Endothelial cell (in vitro differentiated cells): ENCODE results near the gene SYNGR1. TPM values are rescaled to one million over a fixed set of nuclear protein-coding genes. Genes with fewer than 3 reads are reported as not detected.

Experiments
- DNase-seq: peaks from one replicate; pipeline ENCODE4 v3.0.0; 2021; ENCODE audit warnings: low spot score
- H3K27ac Mint-ChIP-seq: one replicate; pipeline ENCODE4 v1.8.0; 2021; ENCODE audit warnings: mixed read lengths, inconsistent platforms; ENCODE audit not compliant: unreplicated experiment
- H3K27me3 Mint-ChIP-seq: one replicate; pipeline ENCODE4 v1.8.0; 2021; ENCODE audit warnings: mild to moderate bottlenecking, moderate library complexity, mixed read lengths, inconsistent platforms; ENCODE audit not compliant: unreplicated experiment
- H3K36me3 Mint-ChIP-seq: one replicate; pipeline ENCODE4 v1.8.0; 2021; ENCODE audit warnings: mild to moderate bottlenecking, low read depth, mixed read lengths, inconsistent platforms; ENCODE audit not compliant: unreplicated experiment
- H3K4me1 Mint-ChIP-seq: one replicate; pipeline ENCODE4 v1.8.0; 2021; ENCODE audit warnings: mild to moderate bottlenecking, mixed read lengths, inconsistent platforms; ENCODE audit not compliant: unreplicated experiment
- H3K4me3 Mint-ChIP-seq: one replicate; pipeline ENCODE4 v1.8.0; 2021; ENCODE audit warnings: mild to moderate bottlenecking, mixed read lengths, inconsistent platforms; ENCODE audit not compliant: unreplicated experiment
- H3K9me3 Mint-ChIP-seq: one replicate; pipeline ENCODE4 v1.8.0; 2021; ENCODE audit warnings: mixed read lengths, inconsistent platforms; ENCODE audit not compliant: unreplicated experiment
- total RNA-seq: library from RNA; stranded (reverse); fragmentation: NEBNext Ultra II Directional; extraction: Animal tissue kit (Norgen Biotek cat#: 25700); gene quantifications from one replicate; pipeline ENCODE4 v1.2.1, GENCODE V29; 2021; ENCODE audit not compliant: unreplicated experiment
- TF ChIP-seq, protein P1 (sequence below): fragments of 200-600 bp; sonication (generic); IDR thresholded peaks from one replicate; pipeline ENCODE4 v1.5.0; 2021; ENCODE audit warnings: antibody characterized with exemption; ENCODE audit not compliant: unreplicated experiment

SYNGR1 gene
- total RNA-seq, 1 donor from 2014 or later: 2.9 TPM

DNA sequence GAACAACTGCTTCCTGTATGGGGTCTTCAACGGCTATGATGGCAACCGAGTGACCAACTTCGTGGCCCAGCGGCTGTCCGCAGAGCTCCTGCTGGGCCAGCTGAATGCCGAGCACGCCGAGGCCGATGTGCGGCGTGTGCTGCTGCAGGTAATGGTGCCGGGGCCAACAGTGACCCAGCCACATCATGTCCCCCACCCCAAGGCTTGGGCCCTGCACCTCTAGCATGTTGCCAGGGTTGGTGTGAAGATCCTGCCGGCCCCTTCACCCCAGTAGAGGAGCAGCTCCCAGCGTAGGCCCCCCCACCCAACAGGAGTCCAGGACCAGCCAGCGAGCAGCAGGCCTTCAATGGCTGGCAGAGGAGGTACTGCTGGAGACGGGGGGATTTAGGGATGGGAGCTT is 65.7 kb downstream of the SYNGR1 start:
- H3K36me3 Mint-ChIP-seq: peaks cover 21% of the 10 kb centered on the region
- H3K27me3 Mint-ChIP-seq: peaks cover 14% of the 10 kb centered on the region
- H3K27ac Mint-ChIP-seq: no peak overlapping the region

DNA sequence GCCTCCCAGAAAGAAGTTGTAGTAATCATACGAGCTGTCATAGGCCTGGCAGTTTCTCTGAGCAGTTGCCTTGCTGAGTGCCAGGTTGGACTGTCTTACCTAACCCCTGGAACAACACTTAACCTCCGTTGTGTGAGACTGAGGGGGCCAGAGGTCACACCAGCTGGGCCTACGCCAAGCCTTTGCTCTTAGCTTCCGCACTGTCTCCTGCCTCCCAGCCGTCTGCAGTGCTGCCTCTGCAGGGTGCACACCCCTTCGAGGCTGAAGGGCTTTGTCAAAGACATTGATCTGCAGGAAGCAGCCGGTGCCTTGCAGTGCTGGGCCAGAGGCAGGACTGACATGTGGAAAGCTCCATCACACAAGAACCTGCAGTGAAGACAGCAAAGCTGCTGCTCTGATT is 66.5 kb downstream of the SYNGR1 start:
- Mint-ChIP-seq H3K27me3 (peaks cover 14% of the 10 kb centered on the region), H3K4me3 (no peak overlapping the region), H3K9me3 (no peaks in the 10 kb centered on the region), H3K36me3 (peaks cover 27% of the 10 kb centered on the region), H3K27ac (no peak overlapping the region), H3K4me1 (no peaks in the 10 kb centered on the region)
- TF ChIP-seq, protein P1, sequence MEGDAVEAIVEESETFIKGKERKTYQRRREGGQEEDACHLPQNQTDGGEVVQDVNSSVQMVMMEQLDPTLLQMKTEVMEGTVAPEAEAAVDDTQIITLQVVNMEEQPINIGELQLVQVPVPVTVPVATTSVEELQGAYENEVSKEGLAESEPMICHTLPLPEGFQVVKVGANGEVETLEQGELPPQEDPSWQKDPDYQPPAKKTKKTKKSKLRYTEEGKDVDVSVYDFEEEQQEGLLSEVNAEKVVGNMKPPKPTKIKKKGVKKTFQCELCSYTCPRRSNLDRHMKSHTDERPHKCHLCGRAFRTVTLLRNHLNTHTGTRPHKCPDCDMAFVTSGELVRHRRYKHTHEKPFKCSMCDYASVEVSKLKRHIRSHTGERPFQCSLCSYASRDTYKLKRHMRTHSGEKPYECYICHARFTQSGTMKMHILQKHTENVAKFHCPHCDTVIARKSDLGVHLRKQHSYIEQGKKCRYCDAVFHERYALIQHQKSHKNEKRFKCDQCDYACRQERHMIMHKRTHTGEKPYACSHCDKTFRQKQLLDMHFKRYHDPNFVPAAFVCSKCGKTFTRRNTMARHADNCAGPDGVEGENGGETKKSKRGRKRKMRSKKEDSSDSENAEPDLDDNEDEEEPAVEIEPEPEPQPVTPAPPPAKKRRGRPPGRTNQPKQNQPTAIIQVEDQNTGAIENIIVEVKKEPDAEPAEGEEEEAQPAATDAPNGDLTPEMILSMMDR: no peak
- no peak for DNase-seq

More for the DNA sequence above, 65.7 kb downstream of the SYNGR1 start:
- TF ChIP-seq, protein P1: no peak
- Mint-ChIP-seq H3K4me3 (no peak overlapping the region), H3K4me1 (no peaks in the 10 kb centered on the region), H3K9me3 (no peaks in the 10 kb centered on the region)
- no peak for DNase-seq

DNA sequence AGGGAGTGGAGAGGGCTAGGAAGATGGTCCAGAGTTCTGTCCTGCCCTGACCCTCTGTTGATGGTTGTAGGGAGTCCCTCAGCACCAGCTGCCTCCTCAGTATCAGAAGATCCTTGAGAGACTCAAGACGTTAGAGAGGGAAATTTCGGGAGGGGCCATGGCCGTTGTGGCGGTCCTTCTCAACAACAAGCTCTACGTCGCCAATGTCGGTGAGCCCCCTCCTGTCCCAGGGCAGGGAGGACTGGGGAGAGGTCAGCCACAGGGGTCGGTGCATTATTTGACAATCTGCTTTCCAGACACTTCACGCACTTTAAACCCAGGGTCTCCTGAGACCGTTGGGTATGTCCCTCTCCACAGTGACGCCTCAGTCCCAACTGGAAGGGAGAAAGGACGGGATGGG is 67.8 kb downstream of the SYNGR1 start:
- DNase-seq: no peak
- peaks cover 33% of the 10 kb centered on the region for H3K36me3 Mint-ChIP-seq
- peaks cover 14% of the 10 kb centered on the region for H3K27me3 Mint-ChIP-seq
- TF ChIP-seq, protein P1: no peak
- H3K9me3 Mint-ChIP-seq: no peaks in the 10 kb centered on the region
- H3K4me1 Mint-ChIP-seq: no peaks in the 10 kb centered on the region
- H3K4me3 Mint-ChIP-seq: no peak overlapping the region
- no peak overlapping the region for H3K27ac Mint-ChIP-seq

DNA sequence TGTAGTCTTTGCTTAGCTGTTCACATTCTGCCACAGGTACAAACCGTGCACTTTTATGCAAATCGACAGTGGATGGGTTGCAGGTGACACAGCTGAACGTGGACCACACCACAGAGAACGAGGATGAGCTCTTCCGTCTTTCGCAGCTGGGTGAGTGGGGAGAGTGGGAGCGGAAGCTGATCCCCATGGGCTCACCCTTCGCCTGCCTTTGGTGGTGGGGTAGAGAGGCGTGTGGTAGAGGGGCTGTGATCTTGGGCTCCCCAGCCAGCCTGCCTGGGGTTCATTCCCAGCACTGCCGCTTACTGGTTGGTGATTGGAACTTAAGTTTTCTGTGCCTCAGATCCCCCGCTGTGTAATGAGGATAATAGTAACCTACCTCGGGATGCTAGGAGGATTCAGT is 68.9 kb downstream of the SYNGR1 start:
- peaks cover 33% of the 10 kb centered on the region for H3K36me3 Mint-ChIP-seq
- H3K9me3 Mint-ChIP-seq: no peaks in the 10 kb centered on the region
- TF ChIP-seq, protein P1: no peak
- no peak overlapping the region for H3K4me3 Mint-ChIP-seq
- no peak for DNase-seq
- H3K4me1 Mint-ChIP-seq: no peaks in the 10 kb centered on the region
- H3K27me3 Mint-ChIP-seq: peaks cover 11% of the 10 kb centered on the region
- no peak overlapping the region for H3K27ac Mint-ChIP-seq

DNA sequence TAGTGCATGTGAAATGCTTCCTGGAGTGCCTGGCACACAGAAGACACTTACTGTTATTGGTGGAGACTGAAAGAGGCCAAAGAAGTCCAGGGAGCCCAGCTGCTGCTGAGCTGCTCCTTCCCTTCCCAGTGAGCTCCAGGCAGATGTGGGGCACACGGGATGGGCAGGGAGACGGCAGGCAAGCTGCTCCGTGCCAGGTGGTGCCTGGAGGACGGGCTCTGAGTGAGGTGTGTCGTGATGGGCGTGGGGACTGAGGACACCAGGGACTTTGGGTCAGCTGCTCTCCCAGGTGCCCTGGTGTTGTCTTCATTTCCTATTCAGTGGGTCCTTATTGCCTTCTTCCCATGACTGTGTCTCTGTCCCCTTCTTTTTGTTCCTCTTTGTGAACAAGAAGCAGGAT is 69.3 kb downstream of the SYNGR1 start:
- no peak overlapping the region for H3K4me3 Mint-ChIP-seq
- no peak for DNase-seq
- H3K4me1 Mint-ChIP-seq: no peaks in the 10 kb centered on the region
- H3K27ac Mint-ChIP-seq: no peak overlapping the region
- peaks cover 7% of the 10 kb centered on the region for H3K27me3 Mint-ChIP-seq
- peaks cover 36% of the 10 kb centered on the region for H3K36me3 Mint-ChIP-seq
- TF ChIP-seq, protein P1: no peak
- H3K9me3 Mint-ChIP-seq: no peaks in the 10 kb centered on the region
